ENCODE measurements around the gene TMEM269.

- TF ChIP-seq SP1 (CRISPR knock-in tag; IDR thresholded peaks at IDR 0.05) (no peak), REST (IDR thresholded peaks at IDR 0.05; ENCODE audit: borderline replicate concordance) (no peak), REST (CRISPR knock-in tag; IDR thresholded peaks at IDR 0.05; ENCODE audit: low read depth) (no peak), SAFB (IDR thresholded peaks at IDR 0.05; ENCODE audit: borderline replicate concordance, low read depth, low read length) (no peak), ZBTB43 (CRISPR knock-in tag; IDR thresholded peaks at IDR 0.05) (no peak), GATAD2A (IDR thresholded peaks at IDR 0.05) (no peak), TAF1 (IDR thresholded peaks at IDR 0.05; ENCODE audit: control insufficient read depth, extremely low read depth, insufficient read depth, low read length, severe bottlenecking) (no peak), DNMT1 (IDR thresholded peaks at IDR 0.05) (no peak), EGR1 (conservative IDR thresholded peaks at IDR 0.05) (no peak), ELF1 (tag; IDR thresholded peaks at IDR 0.05) (no peak), STAT5B (CRISPR knock-in tag; IDR thresholded peaks at IDR 0.05) (no peak), CTCF (IDR thresholded peaks at IDR 0.05 in 2 of 3, conservative IDR thresholded peaks at IDR 0.05 in 1 of 3; ENCODE audit: insufficient read depth in 2 of 3, low read depth in 1 of 3, low read length in 3 of 3) (no peak), SMARCA5 (IDR thresholded peaks at IDR 0.05) (no peak)
Observed at GRCh38 chr1:42832641-42833240, 48.0 kb downstream of the TMEM269 start.
